Measurements from ENCODE around the gene NAALADL2.

- TF ChIP-seq CTCF (IDR thresholded peaks at IDR 0.05; ENCODE audit: poor library complexity) (no peak), EZH2 (IDR thresholded peaks at IDR 0.05; ENCODE audit: borderline replicate concordance) (no peak)
Measured at GRCh38 chr3:175416600-175416999, 557.5 kb downstream of the NAALADL2 start.

Data from hepatocyte (in vitro differentiated cells).